GM23248 (cell line): ENCODE results near the gene SCLT1.

Experiments
- EZH2 ChIP-seq: fragments of 200-600 bp; sonication (generic); IDR thresholded peaks from 2 replicates; pipeline ENCODE4 v1.6.1; 2018; ENCODE audit warnings: antibody characterized with exemption, mild to moderate bottlenecking; ENCODE audit not compliant: insufficient read depth, poor library complexity, severe bottlenecking
- EZH2phosphoT487 ChIP-seq: fragments of 200-600 bp; sonication (generic); IDR thresholded peaks from 2 replicates; pipeline ENCODE4 v1.6.1; 2018; ENCODE audit warnings: antibody characterized with exemption, moderate library complexity, mild to moderate bottlenecking, low read depth; ENCODE audit not compliant: insufficient read depth

- TF ChIP-seq EZH2 (no peak), EZH2phosphoT487 (no peak)
These were observed 257.7 kb downstream of the SCLT1 start for GRCh38 chr4:128835498-128836222.
